HL-60 (cell line): ENCODE data around the gene NCK2.

ENCODE experiments used
- DNase-seq, 2 experiments: peaks; one replicate each; pipeline ENCODE4 v3.0.0-alpha.2; 2010 to 2020; ENCODE audit warnings: low read depth in 1 of 2, low spot score in 1 of 2
- H3K27ac ChIP-seq: fragments of 250-450 bp; sonication (Bioruptor Pico); replicated peaks from 2 replicates; pipeline ENCODE4 v1.5.1; 2020; ENCODE audit warnings: mild to moderate bottlenecking, moderate library complexity
- H3K27me3 ChIP-seq: fragments of 250-450 bp; sonication (Bioruptor Pico); 2 replicates; pipeline ENCODE4 v1.5.1; 2021; ENCODE audit warnings: mild to moderate bottlenecking, moderate library complexity; ENCODE audit not compliant: insufficient read depth, poor library complexity, severe bottlenecking
- H3K4me3 ChIP-seq: replicated peaks from 2 replicates; pipeline ENCODE4 v1.5.1; 2011; ENCODE audit warnings: mild to moderate bottlenecking, control low read depth, low read length; ENCODE audit not compliant: insufficient read depth
- GABPA ChIP-seq: IDR thresholded peaks from 2 replicates; pipeline ENCODE4 v1.6.1; 2012; ENCODE audit warnings: low read depth
- POLR2AphosphoS5 ChIP-seq: IDR thresholded peaks from 2 replicates; pipeline ENCODE4 v1.6.1; 2012; ENCODE audit warnings: low read depth
- SPI1 ChIP-seq: IDR thresholded peaks from 2 replicates; pipeline ENCODE4 v1.6.1; 2012; ENCODE audit warnings: low read depth, mild to moderate bottlenecking, borderline replicate concordance
- TF ChIP-seq, protein P1 (sequence below): IDR thresholded peaks from one replicate; pipeline ENCODE4 v1.5.1; 2011; ENCODE audit warnings: low read length, control low read depth, inconsistent platforms; ENCODE audit not compliant: insufficient read depth
- TF ChIP-seq, protein P2 (sequence below): IDR thresholded peaks from 2 replicates; pipeline ENCODE4 v1.6.1; 2012; ENCODE audit warnings: low read depth; ENCODE audit not compliant: insufficient replicate concordance

The NCK2 gene

DNA sequence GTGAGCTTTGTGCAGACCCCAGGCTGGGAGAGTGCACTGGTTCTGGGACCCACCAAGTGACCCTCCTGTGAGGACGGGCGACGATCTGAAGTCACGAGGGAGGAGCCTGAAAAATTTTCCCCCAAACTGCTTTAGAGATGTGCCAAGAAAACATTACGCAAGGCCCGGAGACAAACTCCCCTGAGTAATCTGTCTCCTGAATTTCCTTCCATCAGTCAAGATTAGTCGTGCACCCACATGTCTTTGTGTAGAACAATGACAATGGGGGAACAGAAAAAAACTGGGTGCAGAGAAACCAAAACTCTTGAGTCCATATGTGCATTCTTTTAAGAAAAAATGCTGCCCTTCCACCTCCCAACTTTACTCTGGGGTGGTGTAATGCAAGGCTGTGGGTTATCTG, 12.6 kb upstream of the NCK2 start:
- TF ChIP-seq, protein P1, sequence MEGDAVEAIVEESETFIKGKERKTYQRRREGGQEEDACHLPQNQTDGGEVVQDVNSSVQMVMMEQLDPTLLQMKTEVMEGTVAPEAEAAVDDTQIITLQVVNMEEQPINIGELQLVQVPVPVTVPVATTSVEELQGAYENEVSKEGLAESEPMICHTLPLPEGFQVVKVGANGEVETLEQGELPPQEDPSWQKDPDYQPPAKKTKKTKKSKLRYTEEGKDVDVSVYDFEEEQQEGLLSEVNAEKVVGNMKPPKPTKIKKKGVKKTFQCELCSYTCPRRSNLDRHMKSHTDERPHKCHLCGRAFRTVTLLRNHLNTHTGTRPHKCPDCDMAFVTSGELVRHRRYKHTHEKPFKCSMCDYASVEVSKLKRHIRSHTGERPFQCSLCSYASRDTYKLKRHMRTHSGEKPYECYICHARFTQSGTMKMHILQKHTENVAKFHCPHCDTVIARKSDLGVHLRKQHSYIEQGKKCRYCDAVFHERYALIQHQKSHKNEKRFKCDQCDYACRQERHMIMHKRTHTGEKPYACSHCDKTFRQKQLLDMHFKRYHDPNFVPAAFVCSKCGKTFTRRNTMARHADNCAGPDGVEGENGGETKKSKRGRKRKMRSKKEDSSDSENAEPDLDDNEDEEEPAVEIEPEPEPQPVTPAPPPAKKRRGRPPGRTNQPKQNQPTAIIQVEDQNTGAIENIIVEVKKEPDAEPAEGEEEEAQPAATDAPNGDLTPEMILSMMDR = no peak
- TF ChIP-seq, protein P2, sequence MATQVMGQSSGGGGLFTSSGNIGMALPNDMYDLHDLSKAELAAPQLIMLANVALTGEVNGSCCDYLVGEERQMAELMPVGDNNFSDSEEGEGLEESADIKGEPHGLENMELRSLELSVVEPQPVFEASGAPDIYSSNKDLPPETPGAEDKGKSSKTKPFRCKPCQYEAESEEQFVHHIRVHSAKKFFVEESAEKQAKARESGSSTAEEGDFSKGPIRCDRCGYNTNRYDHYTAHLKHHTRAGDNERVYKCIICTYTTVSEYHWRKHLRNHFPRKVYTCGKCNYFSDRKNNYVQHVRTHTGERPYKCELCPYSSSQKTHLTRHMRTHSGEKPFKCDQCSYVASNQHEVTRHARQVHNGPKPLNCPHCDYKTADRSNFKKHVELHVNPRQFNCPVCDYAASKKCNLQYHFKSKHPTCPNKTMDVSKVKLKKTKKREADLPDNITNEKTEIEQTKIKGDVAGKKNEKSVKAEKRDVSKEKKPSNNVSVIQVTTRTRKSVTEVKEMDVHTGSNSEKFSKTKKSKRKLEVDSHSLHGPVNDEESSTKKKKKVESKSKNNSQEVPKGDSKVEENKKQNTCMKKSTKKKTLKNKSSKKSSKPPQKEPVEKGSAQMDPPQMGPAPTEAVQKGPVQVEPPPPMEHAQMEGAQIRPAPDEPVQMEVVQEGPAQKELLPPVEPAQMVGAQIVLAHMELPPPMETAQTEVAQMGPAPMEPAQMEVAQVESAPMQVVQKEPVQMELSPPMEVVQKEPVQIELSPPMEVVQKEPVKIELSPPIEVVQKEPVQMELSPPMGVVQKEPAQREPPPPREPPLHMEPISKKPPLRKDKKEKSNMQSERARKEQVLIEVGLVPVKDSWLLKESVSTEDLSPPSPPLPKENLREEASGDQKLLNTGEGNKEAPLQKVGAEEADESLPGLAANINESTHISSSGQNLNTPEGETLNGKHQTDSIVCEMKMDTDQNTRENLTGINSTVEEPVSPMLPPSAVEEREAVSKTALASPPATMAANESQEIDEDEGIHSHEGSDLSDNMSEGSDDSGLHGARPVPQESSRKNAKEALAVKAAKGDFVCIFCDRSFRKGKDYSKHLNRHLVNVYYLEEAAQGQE = no peak
- no peak for DNase-seq
- no peak overlapping the region for H3K4me3 ChIP-seq
- no peak overlapping the region for H3K27ac ChIP-seq
- H3K27me3 ChIP-seq = no peaks in the 10 kb centered on the region

DNA sequence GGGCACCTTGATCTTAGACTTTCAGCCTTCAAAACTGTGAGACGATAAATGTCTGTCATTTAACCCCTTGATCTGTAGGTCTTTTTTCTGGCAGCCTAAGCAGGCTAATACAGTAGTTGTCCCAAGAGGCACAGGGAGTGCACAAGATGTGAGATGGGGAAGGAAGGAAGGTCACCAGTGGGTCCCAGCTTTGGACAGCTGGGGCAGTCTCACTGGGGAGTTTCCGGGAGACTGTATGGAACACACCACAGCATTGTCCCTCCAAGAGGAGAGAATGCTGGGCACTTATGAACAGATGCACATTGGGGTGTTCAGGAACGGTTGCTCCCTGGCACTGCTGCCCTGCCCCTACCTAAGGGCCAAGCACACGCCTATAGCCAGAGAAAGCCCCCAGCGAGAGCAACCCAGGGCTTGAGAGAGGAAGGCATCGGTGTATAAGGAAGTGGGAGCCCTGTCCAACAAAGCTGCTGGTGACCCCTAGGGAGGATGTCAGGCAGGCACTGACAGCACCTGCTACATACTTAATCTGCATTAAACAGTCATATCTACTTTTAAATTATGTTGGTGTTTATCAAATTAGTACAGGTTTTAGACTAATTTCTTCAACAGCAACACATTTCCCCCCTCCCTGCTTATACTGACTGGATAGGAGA, 11.6 kb upstream of the NCK2 start:
- DNase-seq = no peak
- Histone ChIP-seq H3K27me3 (no peaks in the 10 kb centered on the region), H3K27ac (no peak overlapping the region), H3K4me3 (no peak overlapping the region)
- TF ChIP-seq POLR2AphosphoS5 (no peak), SPI1 (peak; percentile 26; the same call in 1 of the 2 replicates)

DNA sequence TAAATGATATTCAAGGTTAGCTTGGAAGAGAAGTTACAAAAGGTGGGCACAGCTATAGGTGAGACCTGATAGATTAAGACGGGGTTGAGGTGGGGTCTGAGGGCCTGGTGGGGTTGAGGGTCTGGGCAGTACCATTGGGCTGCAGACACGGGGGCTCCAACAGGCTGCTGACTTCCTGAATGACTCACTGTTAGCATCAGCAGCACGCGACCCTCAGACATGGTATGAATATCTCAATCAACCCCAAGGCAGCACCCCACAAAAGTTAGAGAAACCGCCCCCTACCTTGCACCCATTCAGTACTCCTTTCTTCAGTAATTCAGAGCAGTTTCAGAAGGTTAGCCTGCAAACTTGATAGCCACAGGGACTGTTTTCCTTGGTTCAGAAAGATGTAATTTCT, 10.8 kb upstream of the NCK2 start:
- Histone ChIP-seq H3K27me3 (no peaks in the 10 kb centered on the region), H3K27ac (no peak overlapping the region), H3K4me3 (no peak overlapping the region)
- no peak for DNase-seq
- TF ChIP-seq, protein P2 = no peak
- TF ChIP-seq, protein P1 = no peak
- no peak for TF ChIP-seq GABPA
- no peak for TF ChIP-seq POLR2AphosphoS5
- TF ChIP-seq SPI1 = no peak

DNA sequence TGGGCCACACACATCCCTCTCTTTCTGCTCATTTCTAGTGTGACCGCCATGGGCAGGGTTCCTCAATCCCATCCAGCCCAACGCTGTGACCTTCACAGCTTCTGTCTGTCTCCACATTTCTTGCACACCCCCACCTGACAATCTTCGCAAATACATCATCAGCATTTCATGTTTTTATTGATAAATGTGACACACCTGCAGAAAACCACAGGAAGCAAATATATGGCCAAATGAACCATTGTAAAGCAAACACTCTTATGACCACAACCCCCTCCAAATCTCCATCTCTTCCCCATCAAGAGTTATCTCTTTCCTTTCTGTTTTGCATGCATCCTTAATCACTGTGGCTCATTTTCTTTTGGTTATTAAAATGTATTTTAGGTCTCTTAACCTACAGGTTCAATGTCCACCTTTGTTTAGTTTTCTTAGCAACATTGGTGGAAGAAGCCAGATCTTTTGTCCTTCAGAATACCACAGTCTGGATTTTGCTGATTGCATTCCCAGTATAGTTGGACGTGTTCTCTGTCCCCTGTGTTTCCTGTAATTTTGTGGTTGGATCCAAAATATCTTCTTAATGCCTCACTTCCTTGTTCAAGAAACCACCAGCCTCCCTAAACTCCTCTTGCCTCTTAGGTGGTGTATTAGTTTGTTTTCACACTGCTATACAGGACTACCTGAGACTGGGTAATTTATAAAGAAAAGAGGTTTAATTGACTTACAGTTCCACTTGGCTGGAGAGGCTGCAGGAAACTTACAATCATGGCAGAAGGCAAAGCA, 9.8 kb upstream of the NCK2 start:
- DNase-seq = no peak

More for the DNA sequence above, 9.8 kb upstream of the NCK2 start:
- H3K27me3 ChIP-seq = no peaks in the 10 kb centered on the region
- no peak overlapping the region for H3K27ac ChIP-seq
- no peak overlapping the region for H3K4me3 ChIP-seq
- TF ChIP-seq, protein P2 = no peak
- TF ChIP-seq GABPA (no peak), SPI1 (no peak), POLR2AphosphoS5 (no peak)
- TF ChIP-seq, protein P1 = no peak
